Measurements from ENCODE around the gene PON1.
A peak's percentile ranks its signal among the peaks of the same experiment; 100 is the strongest.

GRCh38 chr7:95357623-95358022 lies 33.3 kb upstream of the PON1 start:
- TF ChIP-seq CTCF (conservative IDR thresholded peaks at IDR 0.05; ENCODE audit: low read depth in 2 of 2) (peak; percentile 23 to 39; a peak in 3 of 4 replicates), EZH2phosphoT487 (IDR thresholded peaks at IDR 0.05; ENCODE audit: unreplicated experiment) (no peak)
